Loucy (cell line): Measurements from ENCODE around the gene YIPF1.

Experiments
- EZH2phosphoT487 ChIP-seq: fragments of 200-600 bp; IDR thresholded peaks from 2 replicates; pipeline ENCODE4 v1.6.1; 2018; ENCODE audit warnings: antibody characterized with exemption, mild to moderate bottlenecking, moderate library complexity, borderline replicate concordance
- TF ChIP-seq, protein P1 (sequence below): fragments of 200-600 bp; sonication (generic); conservative IDR thresholded peaks from 2 replicates; pipeline ENCODE4 v1.5.1; 2014; ENCODE audit warnings: mild to moderate bottlenecking, antibody characterized with exemption, low read length

DNA sequence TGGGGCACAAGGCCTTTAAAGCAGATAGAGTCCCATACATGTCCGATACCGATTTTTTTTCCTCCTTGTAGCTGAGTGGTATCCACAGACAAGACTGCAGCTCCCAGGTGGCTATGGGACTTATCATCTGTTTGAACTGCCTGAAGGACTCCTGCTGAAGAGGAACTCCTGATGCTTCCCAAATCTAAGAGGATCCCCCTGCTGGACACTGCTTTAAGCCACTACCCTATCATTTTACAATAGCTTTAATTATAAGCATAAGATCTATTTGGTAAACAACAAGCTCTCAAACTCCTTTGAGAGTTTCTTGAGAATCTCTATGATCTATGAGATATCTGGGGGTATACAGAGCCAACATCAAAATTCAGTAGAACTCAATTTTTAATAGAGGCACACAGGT lies 63.2 kb downstream of the YIPF1 start:
- TF ChIP-seq, protein P1, sequence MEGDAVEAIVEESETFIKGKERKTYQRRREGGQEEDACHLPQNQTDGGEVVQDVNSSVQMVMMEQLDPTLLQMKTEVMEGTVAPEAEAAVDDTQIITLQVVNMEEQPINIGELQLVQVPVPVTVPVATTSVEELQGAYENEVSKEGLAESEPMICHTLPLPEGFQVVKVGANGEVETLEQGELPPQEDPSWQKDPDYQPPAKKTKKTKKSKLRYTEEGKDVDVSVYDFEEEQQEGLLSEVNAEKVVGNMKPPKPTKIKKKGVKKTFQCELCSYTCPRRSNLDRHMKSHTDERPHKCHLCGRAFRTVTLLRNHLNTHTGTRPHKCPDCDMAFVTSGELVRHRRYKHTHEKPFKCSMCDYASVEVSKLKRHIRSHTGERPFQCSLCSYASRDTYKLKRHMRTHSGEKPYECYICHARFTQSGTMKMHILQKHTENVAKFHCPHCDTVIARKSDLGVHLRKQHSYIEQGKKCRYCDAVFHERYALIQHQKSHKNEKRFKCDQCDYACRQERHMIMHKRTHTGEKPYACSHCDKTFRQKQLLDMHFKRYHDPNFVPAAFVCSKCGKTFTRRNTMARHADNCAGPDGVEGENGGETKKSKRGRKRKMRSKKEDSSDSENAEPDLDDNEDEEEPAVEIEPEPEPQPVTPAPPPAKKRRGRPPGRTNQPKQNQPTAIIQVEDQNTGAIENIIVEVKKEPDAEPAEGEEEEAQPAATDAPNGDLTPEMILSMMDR, result peak; percentile 38
- TF ChIP-seq EZH2phosphoT487, result no peak
